NCI-H774 (cell line): ENCODE measurements around the gene PTGES.
"Not testable (repeated sequence)": the region's sequence is repeated elsewhere in the genome, so short reads cannot be mapped to it uniquely, and the experiment has no call there.

Source experiments
- DNase-seq: peaks from one replicate; lab custom pipeline; 2025; lab: John Stamatoyannopoulos, UW

Gene PTGES

GRCh38 chr9:129770741-129771140 is 17.9 kb upstream of the PTGES start:
- no peak for DNase-seq

GRCh38 chr9:129769669-129770068 is 16.8 kb upstream of the PTGES start:
- no peak for DNase-seq

- DNase-seq = no peak
Measured at GRCh38 chr9:129768486-129768885, 15.6 kb upstream of the PTGES start.

GRCh38 chr9:129765764-129766317 is 13.0 kb upstream of the PTGES start:
- DNase-seq = no peak

- no peak for DNase-seq
Measured at GRCh38 chr9:129762985-129763926, 10.4 kb upstream of the PTGES start.

- DNase-seq = not testable (repeated sequence)
Measured at GRCh38 chr9:129762370-129762984, 9.6 kb upstream of the PTGES start.

GRCh38 chr9:129761901-129762369 is 9.1 kb upstream of the PTGES start:
- DNase-seq = no peak

GRCh38 chr9:129761293-129761900 is 8.6 kb upstream of the PTGES start:
- DNase-seq = no peak

- not testable (repeated sequence) for DNase-seq
Measured at GRCh38 chr9:129760784-129761183, 7.9 kb upstream of the PTGES start.

GRCh38 chr9:129759804-129760502 is 7.1 kb upstream of the PTGES start:
- no peak for DNase-seq

GRCh38 chr9:129759319-129759718 is 6.5 kb upstream of the PTGES start:
- DNase-seq = no peak

GRCh38 chr9:129757045-129757444 is 4.2 kb upstream of the PTGES start:
- no peak for DNase-seq

- no peak for DNase-seq
Measured at GRCh38 chr9:129756191-129756590, 3.3 kb upstream of the PTGES start.

- DNase-seq = no peak
Measured at GRCh38 chr9:129755151-129755550, 2.3 kb upstream of the PTGES start.

GRCh38 chr9:129751841-129752801 is 721 bp downstream of the PTGES start:
- no peak for DNase-seq

- DNase-seq = no peak
Measured at GRCh38 chr9:129750013-129750638, 2.7 kb downstream of the PTGES start.

GRCh38 chr9:129749575-129749974 is 3.3 kb downstream of the PTGES start:
- DNase-seq = no peak

- not testable (repeated sequence) for DNase-seq
Measured at GRCh38 chr9:129749052-129749451, 3.8 kb downstream of the PTGES start.

- no peak for DNase-seq
Measured at GRCh38 chr9:129748249-129748648, 4.6 kb downstream of the PTGES start.

- no peak for DNase-seq
Measured at GRCh38 chr9:129746092-129746777, 6.6 kb downstream of the PTGES start.
